GM15510 (cell line): ENCODE measurements around the gene NOP56.

ENCODE experiments used
- POLR2A ChIP-seq: IDR thresholded peaks from 3 replicates; pipeline ENCODE4 v1.6.1; 2011; ENCODE audit warnings: borderline replicate concordance; ENCODE audit not compliant: insufficient read length; ENCODE audit errors: extremely low read depth

The NOP56 gene

GRCh38 chr20:2657241-2657640 lies 4.8 kb downstream of the NOP56 start:
- TF ChIP-seq POLR2A, result no peak

- TF ChIP-seq POLR2A, result no peak
Observed at GRCh38 chr20:2657674-2658073, 5.2 kb downstream of the NOP56 start.

GRCh38 chr20:2658414-2659354 lies 6.3 kb downstream of the NOP56 start:
- TF ChIP-seq POLR2A, result no peak

GRCh38 chr20:2659547-2659946 lies 7.1 kb downstream of the NOP56 start:
- TF ChIP-seq POLR2A, result no peak

DNA sequence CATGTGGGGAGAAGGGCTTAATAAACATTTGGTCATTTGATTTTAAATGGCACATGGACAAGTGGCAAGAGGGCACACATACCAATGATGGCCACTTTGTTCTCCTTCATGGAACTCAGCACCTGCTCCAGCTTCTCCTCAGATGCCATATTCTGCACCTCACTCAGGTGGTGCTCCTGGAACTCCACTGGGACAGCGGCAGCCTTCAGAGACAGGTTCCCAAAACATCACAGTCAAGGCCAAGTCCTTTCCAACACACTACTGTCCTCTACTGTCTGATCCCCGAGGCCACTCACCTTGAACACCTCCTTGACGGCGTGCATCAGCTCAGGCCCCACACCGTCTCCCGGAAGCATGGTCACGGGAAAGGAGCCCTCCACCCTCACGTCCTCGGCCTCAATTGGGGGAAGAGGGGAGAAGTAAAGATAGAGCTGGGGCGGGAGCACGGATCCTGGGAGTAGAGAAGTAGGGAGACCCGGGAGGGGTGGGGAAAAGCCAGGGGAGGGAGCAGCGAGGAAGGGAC lies 11.0 kb downstream of the NOP56 start:
- no peak for TF ChIP-seq POLR2A

DNA sequence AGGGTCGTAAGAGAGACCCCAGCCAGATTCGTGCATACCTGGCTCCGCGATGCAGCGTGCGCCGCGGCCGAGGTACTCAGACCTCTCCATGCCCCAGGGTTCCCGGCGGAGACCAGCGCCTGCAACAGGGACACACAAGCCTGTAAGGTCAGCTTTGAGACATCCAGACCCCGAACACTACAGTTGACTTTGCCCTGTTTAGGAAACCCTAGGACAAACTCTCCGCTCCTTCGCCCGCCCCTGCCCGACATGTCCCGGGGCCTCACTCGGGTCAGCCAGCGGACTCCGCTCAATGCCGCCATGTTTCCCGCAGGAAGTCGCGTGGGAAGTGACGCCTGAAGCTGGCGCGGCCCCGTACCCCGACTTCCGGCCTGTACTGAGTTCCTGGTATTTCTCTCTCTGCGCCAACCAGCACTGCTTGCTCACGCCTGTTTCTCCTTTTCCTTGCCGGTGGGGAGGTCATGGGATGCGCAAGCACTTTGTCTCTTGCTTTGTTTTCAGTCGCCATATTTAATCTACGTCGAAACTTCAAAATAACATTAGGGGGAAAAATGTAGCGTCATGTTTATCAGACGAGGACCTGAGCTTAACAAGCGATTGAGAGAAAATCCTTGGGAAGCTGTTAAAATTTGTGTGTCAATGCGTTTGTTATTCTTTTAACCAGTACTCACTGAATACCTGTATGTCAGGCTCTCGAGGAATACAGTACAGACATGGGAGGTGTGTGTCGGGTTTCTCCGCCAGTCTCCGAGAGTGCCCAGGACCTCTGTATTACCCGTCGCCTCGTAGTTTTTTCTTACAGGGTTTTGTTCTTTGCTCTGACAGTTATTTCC lies 11.7 kb downstream of the NOP56 start, which contains the start of gene IDH3B:
IDH3B (minus strand) TSS at position 330 of the 833 bp plus-strand sequence; CDS start at position 302, 28 bp downstream.
- peak; percentile 84 for TF ChIP-seq POLR2A

DNA sequence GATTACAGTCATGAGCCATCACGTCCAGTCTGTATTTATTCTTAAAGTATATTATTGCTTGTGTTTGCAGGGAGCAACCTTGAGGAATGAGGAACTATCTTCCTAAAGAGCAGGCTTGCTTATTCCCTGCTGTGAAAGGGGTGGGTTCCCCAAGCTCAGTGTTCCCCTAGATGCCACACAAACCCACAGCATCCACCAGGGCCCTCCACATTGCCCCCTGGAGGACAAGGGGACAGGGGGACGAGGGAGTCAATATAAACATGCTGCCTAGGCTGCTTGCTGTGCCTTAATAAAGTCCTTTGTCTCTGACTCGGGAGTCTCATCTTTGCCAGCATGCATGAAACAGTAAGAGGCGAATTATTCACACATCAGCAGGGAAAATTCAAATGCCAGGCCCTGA lies 19.5 kb downstream of the NOP56 start:
- no peak for TF ChIP-seq POLR2A

- TF ChIP-seq POLR2A, result no peak
Observed at GRCh38 chr20:2672446-2672845, 20.0 kb downstream of the NOP56 start.

GRCh38 chr20:2673453-2673852 lies 21.0 kb downstream of the NOP56 start:
- no peak for TF ChIP-seq POLR2A

DNA sequence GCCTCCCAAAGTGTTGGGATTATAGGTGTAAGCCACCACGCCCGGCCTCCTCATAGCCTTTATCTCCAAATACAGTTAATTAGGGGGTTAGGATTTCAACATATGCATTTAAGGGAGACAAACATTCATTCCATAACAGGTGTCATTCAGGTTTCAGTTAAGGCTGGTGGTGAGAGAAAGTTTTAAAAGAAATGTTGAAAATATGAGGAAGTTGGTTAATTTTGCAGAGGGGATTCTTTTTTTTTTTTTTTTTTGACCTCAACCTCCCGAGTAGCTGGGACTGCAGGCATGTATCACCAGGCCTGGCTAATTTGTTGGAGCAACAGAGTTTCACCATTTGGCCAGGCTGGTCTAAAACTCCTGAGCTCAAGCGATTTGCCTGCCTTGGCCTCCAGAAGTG lies 27.6 kb downstream of the NOP56 start:
- no peak for TF ChIP-seq POLR2A

DNA sequence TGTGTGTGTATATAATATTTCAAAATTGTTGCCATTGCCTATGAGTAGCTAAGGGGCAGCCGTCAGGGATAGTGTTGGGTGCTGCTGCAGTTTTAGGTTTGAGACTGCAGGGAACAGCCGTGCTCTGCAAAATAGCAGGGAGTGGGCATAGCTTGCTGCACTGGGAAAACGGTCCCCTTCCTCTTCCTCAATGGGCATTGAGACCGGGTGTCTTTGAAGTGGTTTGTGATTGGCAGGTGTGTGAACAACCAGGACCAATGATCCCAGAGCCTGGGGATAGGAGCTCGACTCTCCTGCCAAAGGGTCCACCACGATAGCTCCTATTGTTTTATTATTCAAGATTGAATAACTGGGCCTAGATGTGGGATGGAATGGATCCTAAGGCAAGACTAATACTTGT lies 35.1 kb downstream of the NOP56 start:
- no peak for TF ChIP-seq POLR2A

DNA sequence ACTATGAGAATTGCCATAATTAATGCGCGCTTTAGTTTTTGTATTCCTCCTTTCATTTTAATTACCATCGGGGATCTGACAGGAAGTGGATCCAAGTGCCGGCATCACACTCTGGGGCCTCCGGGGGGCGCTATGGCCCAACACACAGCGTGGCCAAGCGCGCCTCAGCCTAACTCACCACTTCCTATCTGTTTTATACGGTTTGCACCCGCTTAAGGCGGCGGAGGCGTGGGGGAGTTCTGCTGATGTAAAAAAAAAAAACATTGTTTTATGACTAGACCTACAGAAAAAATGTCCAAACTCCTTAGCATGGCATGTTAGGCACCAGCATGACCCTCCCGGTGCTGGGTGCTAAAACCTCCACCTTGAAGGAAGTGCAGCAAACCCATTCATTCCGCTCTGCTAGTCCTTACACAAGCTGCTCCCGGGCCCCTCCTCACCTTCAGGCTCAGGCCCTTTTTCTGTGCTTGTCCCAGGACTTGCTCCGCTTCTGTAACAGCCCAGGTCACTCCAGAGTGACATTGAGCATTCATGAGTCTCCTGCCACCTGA lies 35.7 kb downstream of the NOP56 start:
- TF ChIP-seq POLR2A, result no peak

- no peak for TF ChIP-seq POLR2A
Observed at GRCh38 chr20:2690213-2690612, 37.8 kb downstream of the NOP56 start.

DNA sequence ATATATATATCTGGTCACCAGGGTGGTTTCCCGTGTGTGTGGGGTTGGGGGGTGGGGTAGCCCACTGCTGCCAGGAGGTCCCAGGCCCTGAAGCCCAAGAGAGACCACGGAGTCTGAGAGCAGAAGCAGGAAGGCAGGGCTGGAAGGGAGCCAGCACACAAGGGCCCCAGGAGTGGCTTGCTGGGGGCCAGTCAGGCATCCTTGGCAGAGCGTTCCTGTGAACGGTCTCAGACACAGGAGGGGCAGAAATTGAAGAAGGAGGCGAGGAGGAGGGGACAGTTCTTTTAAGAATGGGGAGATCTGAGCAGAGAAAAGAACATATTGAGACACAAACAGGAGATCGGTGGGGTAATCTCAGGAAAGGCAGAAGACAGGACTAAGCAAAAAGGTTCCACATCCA lies 38.3 kb downstream of the NOP56 start:
- no peak for TF ChIP-seq POLR2A

GRCh38 chr20:2691127-2691526 lies 38.7 kb downstream of the NOP56 start:
- TF ChIP-seq POLR2A, result no peak
